ENCODE measurements around the gene CSNK1G1.
"Not testable (repeated sequence)": the region's sequence is repeated elsewhere in the genome, so short reads cannot be mapped to it uniquely, and the experiment has no call there.

Gene CSNK1G1

GRCh38 chr15:64224511-64224910 lies 131.5 kb downstream of the CSNK1G1 start:
- peak; percentile 68 to 72 for DNase-seq
- no peak for TF ChIP-seq GATA1 (IDR thresholded peaks at IDR 0.05; ENCODE audit: low read depth, low read length)
- TF ChIP-seq POLR2A (IDR thresholded peaks at IDR 0.05; ENCODE audit: low read length): no peak

GRCh38 chr15:64223882-64224281 lies 132.1 kb downstream of the CSNK1G1 start:
- DNase-seq: peak in 1 of 2 experiments; percentile 11
- TF ChIP-seq GATA1 (IDR thresholded peaks at IDR 0.05; ENCODE audit: low read depth, low read length): no peak
- no peak for TF ChIP-seq POLR2A (IDR thresholded peaks at IDR 0.05; ENCODE audit: low read length)

- DNase-seq: peak; percentile 49 to 63
- TF ChIP-seq POLR2A (IDR thresholded peaks at IDR 0.05; ENCODE audit: low read length): no peak
- TF ChIP-seq GATA1 (IDR thresholded peaks at IDR 0.05; ENCODE audit: low read depth, low read length): no peak
Observed at GRCh38 chr15:64222573-64223366, 133.2 kb downstream of the CSNK1G1 start.

DNA sequence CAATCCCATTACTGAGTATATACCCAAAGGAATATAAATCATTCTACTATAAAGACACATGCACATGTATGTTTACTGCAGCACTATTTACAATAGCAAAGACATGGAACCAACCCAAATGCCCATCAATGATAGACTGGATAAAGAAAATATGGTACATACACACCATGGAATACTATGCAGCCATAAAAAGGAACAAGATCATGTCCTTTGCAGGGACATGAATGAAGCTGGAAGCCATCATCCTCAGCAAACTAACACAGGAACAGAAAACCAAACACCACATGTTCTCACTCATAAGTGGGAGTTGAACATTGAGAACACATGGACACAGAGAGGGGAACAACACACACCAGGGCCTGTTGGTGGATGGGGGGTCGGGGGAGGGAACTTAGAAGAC lies 134.1 kb downstream of the CSNK1G1 start:
- DNase-seq: not testable (repeated sequence)

DNA sequence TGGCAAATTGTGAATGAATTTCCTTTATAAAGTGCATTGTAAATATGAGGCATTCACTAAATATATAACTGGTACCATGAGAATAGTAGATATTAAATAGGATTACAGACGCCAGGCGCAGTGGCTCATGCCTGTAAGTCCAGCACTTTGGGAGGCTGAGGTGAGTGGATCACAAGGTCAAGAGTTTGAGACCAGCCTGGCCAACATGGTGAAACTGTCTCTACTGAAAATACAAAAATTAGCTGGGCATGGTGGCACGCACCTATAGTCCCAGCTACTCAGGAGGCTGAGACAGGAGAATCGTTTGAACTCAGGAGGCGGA lies 138.6 kb downstream of the CSNK1G1 start:
- DNase-seq: not testable (repeated sequence)

- DNase-seq: peak; percentile 92 to 96
- TF ChIP-seq GATA1 (IDR thresholded peaks at IDR 0.05; ENCODE audit: low read depth, low read length) (peak; percentile 49), POLR2A (IDR thresholded peaks at IDR 0.05; ENCODE audit: low read length) (no peak)
Observed at GRCh38 chr15:64216730-64217428, 139.1 kb downstream of the CSNK1G1 start.

GRCh38 chr15:64216196-64216595 lies 139.8 kb downstream of the CSNK1G1 start:
- TF ChIP-seq POLR2A (IDR thresholded peaks at IDR 0.05; ENCODE audit: low read length) (no peak), GATA1 (IDR thresholded peaks at IDR 0.05; ENCODE audit: low read depth, low read length) (no peak)
- no peak for DNase-seq

DNA sequence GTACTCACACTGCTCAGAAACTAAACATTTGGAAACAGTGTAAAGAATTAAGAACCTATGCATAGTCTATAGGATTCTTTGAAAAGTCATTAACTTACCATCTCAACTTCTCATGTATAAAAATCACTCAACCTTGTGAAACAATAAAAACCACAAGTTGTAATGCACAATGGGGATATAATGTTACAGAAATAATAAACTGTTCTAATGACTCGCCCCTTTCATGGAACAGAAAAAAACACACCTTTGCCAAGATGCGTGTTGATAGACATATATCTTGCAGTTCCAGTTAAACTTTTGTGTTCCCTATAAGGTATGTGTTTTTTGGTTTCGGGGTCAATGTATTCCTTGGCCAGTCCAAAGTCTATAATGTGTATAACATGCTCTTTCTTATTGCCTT lies 142.3 kb downstream of the CSNK1G1 start:
- no peak for DNase-seq
- TF ChIP-seq POLR2A (IDR thresholded peaks at IDR 0.05; ENCODE audit: low read length): no peak
- TF ChIP-seq GATA1 (IDR thresholded peaks at IDR 0.05; ENCODE audit: low read depth, low read length): no peak

GRCh38 chr15:64211696-64212095 lies 144.3 kb downstream of the CSNK1G1 start:
- no peak for TF ChIP-seq GATA1 (IDR thresholded peaks at IDR 0.05; ENCODE audit: low read depth, low read length)
- TF ChIP-seq POLR2A (IDR thresholded peaks at IDR 0.05; ENCODE audit: low read length): no peak
- DNase-seq: no peak

DNA sequence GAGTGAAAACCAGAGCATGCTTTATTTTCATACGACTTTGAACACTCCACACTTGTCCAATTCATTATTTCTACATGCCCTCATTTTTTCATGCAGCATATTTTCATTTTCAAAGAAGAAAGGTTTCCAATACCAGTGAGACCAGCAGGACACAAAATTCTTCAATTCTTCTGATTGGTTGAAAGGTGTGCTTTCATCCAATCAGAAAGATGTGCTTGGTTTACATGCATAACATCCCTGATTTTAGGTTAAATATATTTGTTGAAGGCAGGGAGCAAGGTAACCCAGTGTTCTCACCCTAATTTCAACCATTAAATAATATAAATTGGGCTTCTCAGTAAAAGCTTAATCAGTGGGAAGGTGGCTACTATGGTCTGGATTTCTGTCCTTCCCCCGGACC lies 145.6 kb downstream of the CSNK1G1 start:
- TF ChIP-seq GATA1 (IDR thresholded peaks at IDR 0.05; ENCODE audit: low read depth, low read length) (no peak), POLR2A (IDR thresholded peaks at IDR 0.05; ENCODE audit: low read length) (no peak)
- DNase-seq: no peak

- DNase-seq: peak; percentile 54 to 67
- no peak for TF ChIP-seq GATA1 (IDR thresholded peaks at IDR 0.05; ENCODE audit: low read depth, low read length)
- no peak for TF ChIP-seq POLR2A (IDR thresholded peaks at IDR 0.05; ENCODE audit: low read length)
Observed at GRCh38 chr15:64209680-64210334, 146.2 kb downstream of the CSNK1G1 start.

DNA sequence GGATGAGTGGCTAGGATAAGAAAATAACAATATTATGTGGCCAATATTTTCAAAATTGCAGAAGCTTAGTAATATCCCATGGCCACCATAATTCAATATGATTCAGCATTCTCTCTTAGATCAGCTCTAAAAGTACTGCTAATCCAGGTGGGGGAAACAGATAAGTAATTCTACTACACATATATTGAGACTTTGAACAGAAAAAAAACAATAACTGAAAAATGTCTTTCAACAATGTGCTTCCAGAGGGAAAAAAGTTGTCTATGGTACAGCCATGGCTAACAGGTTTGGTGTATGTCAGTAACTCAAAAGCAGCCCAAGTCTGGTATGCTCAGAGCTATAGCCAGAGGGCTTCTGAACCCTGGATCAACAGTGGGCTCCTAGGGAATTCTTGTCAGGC lies 150.8 kb downstream of the CSNK1G1 start:
- no peak for TF ChIP-seq GATA1 (IDR thresholded peaks at IDR 0.05; ENCODE audit: low read depth, low read length)
- no peak for TF ChIP-seq POLR2A (IDR thresholded peaks at IDR 0.05; ENCODE audit: low read length)

GRCh38 chr15:64197425-64197824 lies 158.5 kb downstream of the CSNK1G1 start:
- TF ChIP-seq GATA1 (IDR thresholded peaks at IDR 0.05; ENCODE audit: low read depth, low read length): no peak
- no peak for TF ChIP-seq POLR2A (IDR thresholded peaks at IDR 0.05; ENCODE audit: low read length)
- no peak for DNase-seq

More for the DNA sequence above, 150.8 kb downstream of the CSNK1G1 start:
- peak; percentile 72 to 80 for DNase-seq

DNA sequence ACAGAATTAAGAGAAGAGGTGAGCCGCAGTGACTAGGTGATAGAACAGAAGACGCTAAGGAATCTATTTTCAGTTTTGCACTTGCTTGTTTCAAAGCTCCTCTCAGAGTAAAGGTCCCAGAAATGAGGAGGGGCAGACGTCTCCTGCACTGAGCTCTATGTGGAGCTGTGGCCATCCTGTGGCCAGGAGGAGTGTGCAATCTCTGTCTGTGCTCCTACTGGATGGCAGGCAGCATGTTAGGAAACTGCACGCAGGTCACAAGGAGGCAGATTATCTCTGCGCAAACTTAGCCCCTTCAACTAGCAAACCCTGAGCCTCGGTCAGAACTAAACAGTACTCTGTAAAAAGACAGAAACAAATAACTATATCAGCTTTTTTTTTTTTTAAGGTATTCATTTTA lies 162.0 kb downstream of the CSNK1G1 start:
- no peak for DNase-seq
- no peak for TF ChIP-seq POLR2A (IDR thresholded peaks at IDR 0.05; ENCODE audit: low read length)
- no peak for TF ChIP-seq GATA1 (IDR thresholded peaks at IDR 0.05; ENCODE audit: low read depth, low read length)
